Dendritic cell treated with granulocyte-macrophage colony-stimulating factor and Interleukin-4, amounts not matched to agents 40 ng/mL and 50 ng/mL, for 4 days (primary cell): ENCODE results near the gene ANKRD60.

Experiments used
- H3K27ac Mint-ChIP-seq: one replicate; pipeline ENCODE4 v1.8.0; 2022; ENCODE audit warnings: mild to moderate bottlenecking, mixed read lengths
- H3K27me3 Mint-ChIP-seq: one replicate; pipeline ENCODE4 v1.8.0; 2022; ENCODE audit warnings: mild to moderate bottlenecking, mixed read lengths
- H3K36me3 Mint-ChIP-seq: one replicate; pipeline ENCODE4 v1.8.0; 2022; ENCODE audit warnings: low read depth, mixed read lengths
- H3K4me1 Mint-ChIP-seq: one replicate; pipeline ENCODE4 v1.8.0; 2022; ENCODE audit warnings: low read depth, mixed read lengths
- H3K4me3 Mint-ChIP-seq: one replicate; pipeline ENCODE4 v1.8.0; 2022; ENCODE audit warnings: mild to moderate bottlenecking, moderate library complexity, mixed read lengths
- H3K9me3 Mint-ChIP-seq: one replicate; pipeline ENCODE4 v1.8.0; 2022; ENCODE audit warnings: mixed read lengths
- intact Hi-C: fragments of 100-400 bp; cut with micrococcal nuclease; formaldehyde crosslinking; loops from one replicate; pipeline ENCODE4 v1.15.0; 2022

ANKRD60 gene

DNA sequence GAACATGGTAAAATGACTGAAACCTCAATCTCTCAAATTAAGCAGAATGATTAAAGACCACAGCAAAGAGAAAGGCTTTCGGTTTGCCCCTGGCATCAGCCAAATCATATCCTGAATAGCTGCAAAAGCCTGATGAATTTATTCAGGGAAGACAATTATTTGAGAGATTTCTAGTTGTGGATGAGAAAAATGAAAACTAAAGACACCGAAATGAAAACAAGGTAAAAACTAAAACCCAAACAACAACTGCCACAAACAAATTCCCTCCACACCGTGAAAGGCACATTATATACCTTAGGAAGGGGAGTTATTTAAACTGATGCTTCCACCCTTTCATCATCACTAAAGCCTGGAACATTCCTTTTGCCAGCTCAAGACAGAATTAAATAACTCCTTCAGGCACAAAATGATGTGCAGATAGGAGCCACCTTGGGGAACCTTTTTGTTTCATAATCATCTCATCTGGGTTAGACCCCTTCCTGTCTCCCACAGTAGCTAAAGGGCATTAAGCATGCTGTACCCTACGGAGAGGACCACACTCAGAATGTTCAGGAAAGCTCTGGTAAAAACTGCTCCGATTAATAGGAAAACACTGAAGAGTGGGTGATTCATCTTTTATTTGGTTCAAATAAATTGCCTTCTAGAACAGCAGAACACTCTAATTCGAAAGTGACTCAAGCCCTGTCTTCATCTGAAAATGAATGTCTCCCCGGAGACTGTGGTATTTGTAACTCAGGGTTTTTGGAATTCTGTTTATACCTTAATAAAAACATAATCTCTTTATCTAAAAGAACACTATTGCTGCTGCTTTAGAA is 9.1 kb upstream of the ANKRD60 start:
- H3K9me3 Mint-ChIP-seq: no peaks in the 10 kb centered on the region
- H3K27ac Mint-ChIP-seq: peak overlapping the region; percentile 63
- peaks cover 3% of the 10 kb centered on the region for H3K27me3 Mint-ChIP-seq
- H3K4me3 Mint-ChIP-seq: peak overlapping the region; percentile 84
- peaks cover 71% of the 10 kb centered on the region for H3K36me3 Mint-ChIP-seq
- intact Hi-C loops: loop anchor here (2.0 to 10.0 kb wide), 4 partner anchors 70 to 415 kb away; partner anchors contain the start of genes RAB22A and STX16
- peaks cover 9% of the 10 kb centered on the region for H3K4me1 Mint-ChIP-seq

GRCh38 chr20:58236612-58237317 is 8.3 kb upstream of the ANKRD60 start:
- peaks cover 9% of the 10 kb centered on the region for H3K4me1 Mint-ChIP-seq
- H3K9me3 Mint-ChIP-seq: no peaks in the 10 kb centered on the region
- intact Hi-C loops: loop anchor here (2.0 to 10.0 kb wide), 4 partner anchors 71 to 416 kb away; partner anchors contain the start of genes RAB22A and STX16
- peak overlapping the region; percentile 63 for H3K27ac Mint-ChIP-seq
- H3K27me3 Mint-ChIP-seq: peaks cover 3% of the 10 kb centered on the region
- peaks cover 71% of the 10 kb centered on the region for H3K36me3 Mint-ChIP-seq
- H3K4me3 Mint-ChIP-seq: peak overlapping the region; percentile 84

DNA sequence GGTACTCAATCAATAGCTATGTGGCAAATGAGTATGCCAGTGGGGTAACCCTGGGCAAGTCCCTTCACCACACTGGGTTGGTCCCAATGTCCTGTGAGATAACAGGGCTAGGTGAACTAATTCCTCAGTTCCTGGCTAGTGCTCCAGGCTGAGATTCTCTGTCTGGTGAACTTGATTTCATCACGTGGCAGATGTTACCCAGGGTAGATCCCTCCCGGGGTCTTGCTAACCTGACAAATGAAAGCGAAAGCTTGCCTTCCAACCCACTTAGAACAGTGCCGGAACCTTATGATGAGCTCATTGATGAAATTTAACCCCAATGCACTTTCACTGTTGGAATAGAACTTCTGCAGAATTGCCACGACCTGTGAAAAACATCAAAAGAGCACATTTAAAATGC is 6.6 kb upstream of the ANKRD60 start:
- intact Hi-C loops: loop anchor here (5.0 to 10.0 kb wide), 3 partner anchors 72 to 417 kb away; partner anchors contain the start of genes RAB22A and STX16
- peaks cover 9% of the 10 kb centered on the region for H3K4me1 Mint-ChIP-seq
- peaks cover 67% of the 10 kb centered on the region for H3K36me3 Mint-ChIP-seq
- H3K4me3 Mint-ChIP-seq: no peak overlapping the region
- H3K9me3 Mint-ChIP-seq: no peaks in the 10 kb centered on the region
- H3K27ac Mint-ChIP-seq: no peak overlapping the region
- peaks cover 17% of the 10 kb centered on the region for H3K27me3 Mint-ChIP-seq

DNA sequence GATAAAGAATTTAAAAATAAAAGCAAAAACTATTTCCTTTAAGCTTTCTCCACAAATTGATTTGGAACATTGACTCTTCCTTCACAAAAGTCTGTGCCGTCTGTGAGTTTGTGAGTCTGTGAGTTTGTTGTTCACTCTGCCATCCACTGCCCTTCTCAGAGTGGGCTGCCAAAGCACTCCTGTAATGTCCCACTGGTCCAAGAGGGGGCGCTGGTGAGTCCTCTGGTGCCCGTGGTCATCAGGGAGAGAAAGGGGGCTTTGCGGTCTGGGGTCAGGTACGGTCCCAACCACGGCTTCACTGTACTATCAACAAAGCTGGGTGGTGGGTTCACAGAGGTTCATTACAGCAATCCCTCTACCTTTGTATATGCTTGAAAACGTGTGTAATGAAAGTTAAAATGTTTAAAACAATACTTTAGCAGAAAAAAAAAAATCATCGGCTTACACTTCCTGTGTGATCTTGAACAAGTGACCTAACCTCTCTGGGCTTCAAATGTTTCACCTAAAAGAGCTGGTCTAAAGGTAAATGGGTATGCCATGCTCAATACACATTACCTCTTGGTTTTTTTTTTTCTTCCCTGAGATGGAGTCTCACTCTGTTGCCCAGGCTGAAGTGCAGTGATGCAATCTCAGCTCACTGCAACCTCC is 5.6 kb upstream of the ANKRD60 start:
- Mint-ChIP-seq H3K4me3 (no peak overlapping the region), H3K36me3 (peaks cover 63% of the 10 kb centered on the region), H3K9me3 (no peaks in the 10 kb centered on the region), H3K27me3 (peaks cover 27% of the 10 kb centered on the region), H3K27ac (no peak overlapping the region), H3K4me1 (peaks cover 14% of the 10 kb centered on the region)
- intact Hi-C loops: loop anchor here (10.0 kb wide), 1 partner anchor 131 kb away; no protein-coding TSS in a partner anchor

DNA sequence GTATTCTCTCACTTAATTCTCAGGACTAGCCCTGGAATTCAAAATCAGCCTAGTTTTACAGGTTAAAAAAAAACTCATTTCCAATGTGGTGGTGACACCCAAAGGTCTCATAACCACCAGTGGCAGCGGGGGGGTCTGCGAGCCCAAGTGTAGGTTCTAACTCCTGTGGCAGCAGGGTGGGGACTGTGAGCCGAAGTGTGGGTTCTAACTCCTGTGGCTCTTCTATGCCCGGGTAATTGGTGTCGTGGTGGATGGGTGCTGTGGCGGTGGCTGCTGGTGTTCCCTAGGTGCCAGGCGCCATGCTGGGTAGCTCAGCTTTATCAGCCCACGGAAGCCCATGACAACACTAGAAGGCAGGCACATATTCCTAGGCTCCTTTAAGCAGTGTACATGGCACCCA is 4.9 kb upstream of the ANKRD60 start:
- intact Hi-C loops: loop anchor here (10.0 kb wide), 1 partner anchor 131 kb away; no protein-coding TSS in a partner anchor
- H3K27ac Mint-ChIP-seq: no peak overlapping the region
- H3K27me3 Mint-ChIP-seq: peaks cover 32% of the 10 kb centered on the region
- no peak overlapping the region for H3K4me3 Mint-ChIP-seq
- H3K4me1 Mint-ChIP-seq: peaks cover 19% of the 10 kb centered on the region
- H3K36me3 Mint-ChIP-seq: peaks cover 58% of the 10 kb centered on the region
- H3K9me3 Mint-ChIP-seq: no peaks in the 10 kb centered on the region

DNA sequence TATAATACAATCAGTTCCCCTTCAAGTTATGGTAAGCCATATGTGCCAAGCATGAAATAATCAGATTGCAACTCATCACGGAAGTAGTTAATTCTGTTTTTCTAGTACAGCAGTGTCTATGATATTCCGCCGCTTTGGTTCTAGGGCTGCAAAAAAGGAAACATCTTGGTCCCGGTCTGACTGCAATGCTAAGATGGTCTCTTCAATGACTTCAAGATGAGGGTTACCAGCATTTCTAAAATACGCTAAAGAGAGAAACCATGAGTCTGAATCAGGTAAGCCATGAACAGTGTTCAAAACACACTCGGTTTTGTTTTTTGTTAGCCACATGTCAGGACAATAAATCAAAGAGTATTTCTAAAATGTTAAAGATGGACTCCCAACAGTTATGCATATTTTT is 3.2 kb upstream of the ANKRD60 start:
- H3K9me3 Mint-ChIP-seq: no peaks in the 10 kb centered on the region
- H3K27me3 Mint-ChIP-seq: peaks cover 47% of the 10 kb centered on the region
- peaks cover 16% of the 10 kb centered on the region for H3K4me1 Mint-ChIP-seq
- no peak overlapping the region for H3K4me3 Mint-ChIP-seq
- H3K27ac Mint-ChIP-seq: no peak overlapping the region
- intact Hi-C loops: loop anchor here (10.0 kb wide), 1 partner anchor 133 kb away; no protein-coding TSS in a partner anchor
- peaks cover 51% of the 10 kb centered on the region for H3K36me3 Mint-ChIP-seq

GRCh38 chr20:58229198-58229798 is 845 bp upstream of the ANKRD60 start:
- H3K27me3 Mint-ChIP-seq: peaks cover 65% of the 10 kb centered on the region
- H3K27ac Mint-ChIP-seq: no peak overlapping the region
- H3K4me1 Mint-ChIP-seq: peaks cover 10% of the 10 kb centered on the region
- no peak overlapping the region for H3K4me3 Mint-ChIP-seq
- H3K9me3 Mint-ChIP-seq: no peaks in the 10 kb centered on the region
- intact Hi-C loops: no loop called here
- H3K36me3 Mint-ChIP-seq: peaks cover 40% of the 10 kb centered on the region

- Mint-ChIP-seq H3K27me3 (peaks cover 71% of the 10 kb centered on the region), H3K4me3 (no peak overlapping the region), H3K27ac (no peak overlapping the region), H3K36me3 (peaks cover 28% of the 10 kb centered on the region), H3K4me1 (peaks cover 10% of the 10 kb centered on the region), H3K9me3 (no peaks in the 10 kb centered on the region)
- intact Hi-C loops: no loop called here
These were observed 360 bp downstream of the ANKRD60 start for GRCh38 chr20:58228103-58228483.

GRCh38 chr20:58227391-58228102 is 906 bp downstream of the ANKRD60 start:
- Mint-ChIP-seq H3K4me1 (peaks cover 10% of the 10 kb centered on the region), H3K36me3 (peaks cover 22% of the 10 kb centered on the region), H3K4me3 (no peak overlapping the region), H3K9me3 (no peaks in the 10 kb centered on the region), H3K27ac (no peak overlapping the region), H3K27me3 (peaks cover 71% of the 10 kb centered on the region)
- intact Hi-C loops: no loop called here

- Mint-ChIP-seq H3K27me3 (peaks cover 81% of the 10 kb centered on the region), H3K27ac (no peak overlapping the region)
These were observed 2.8 kb downstream of the ANKRD60 start for GRCh38 chr20:58225452-58226200.

GRCh38 chr20:58224974-58225373 is 3.5 kb downstream of the ANKRD60 start:
- Mint-ChIP-seq H3K36me3 (peaks cover 7% of the 10 kb centered on the region), H3K27ac (no peak overlapping the region), H3K27me3 (peaks cover 80% of the 10 kb centered on the region), H3K9me3 (no peaks in the 10 kb centered on the region), H3K4me1 (peaks cover 10% of the 10 kb centered on the region), H3K4me3 (no peak overlapping the region)
- intact Hi-C loops: no loop called here

More at GRCh38 chr20:58225452-58226200, 2.8 kb downstream of the ANKRD60 start:
- H3K9me3 Mint-ChIP-seq: no peaks in the 10 kb centered on the region
- H3K4me3 Mint-ChIP-seq: no peak overlapping the region
- H3K4me1 Mint-ChIP-seq: peaks cover 10% of the 10 kb centered on the region
- intact Hi-C loops: no loop called here
- H3K36me3 Mint-ChIP-seq: peaks cover 7% of the 10 kb centered on the region

- Mint-ChIP-seq H3K36me3 (peaks cover 2% of the 10 kb centered on the region), H3K4me1 (peaks cover 6% of the 10 kb centered on the region), H3K27ac (no peak overlapping the region), H3K4me3 (no peak overlapping the region), H3K9me3 (peaks cover 4% of the 10 kb centered on the region), H3K27me3 (peaks cover 75% of the 10 kb centered on the region)
- intact Hi-C loops: no loop called here
These were observed 4.4 kb downstream of the ANKRD60 start for GRCh38 chr20:58224097-58224496.
